SK-N-MC (cell line): ENCODE results near the gene ESPN.

Source experiments
- EZH2 ChIP-seq: fragments of 200-600 bp; sonication (generic); IDR thresholded peaks from one replicate; pipeline ENCODE4 v1.6.1; 2017; ENCODE audit warnings: antibody characterized with exemption
- FOXP2 ChIP-seq: optimal IDR thresholded peaks from 2 replicates; pipeline ENCODE3; 2011; ENCODE audit warnings: mild to moderate bottlenecking, moderate library complexity; ENCODE audit not compliant: insufficient read depth; ENCODE audit errors: extremely low read length, control extremely low read depth
- POLR2AphosphoS5 ChIP-seq: IDR thresholded peaks from 2 replicates; pipeline ENCODE4 v1.6.1; 2012; ENCODE audit warnings: mild to moderate bottlenecking, low read depth, low read length, borderline replicate concordance

- TF ChIP-seq POLR2AphosphoS5, result no peak
- no peak for TF ChIP-seq EZH2
- TF ChIP-seq FOXP2, result no peak
Observed at GRCh38 chr1:6467744-6468688, 43.4 kb downstream of the ESPN start.
